Bronchial epithelial cell (primary cell): Measurements from ENCODE around the gene SAP30L. TPM values are rescaled to one million over a fixed set of nuclear protein-coding genes. Genes with fewer than 3 reads are reported as not detected.

Source experiments
- DNase-seq: peaks from one replicate; pipeline ENCODE4 v3.0.0-alpha.2; 2010; ENCODE audit warnings: low read depth
- FAIRE-seq: peaks from 2 replicates; lab custom pipeline; 2011; peaks lifted over from hg19 to GRCh38; lab: Jason Lieb, UNC
- H3K27me3 ChIP-seq: 2 replicates; pipeline ENCODE4 v1.5.1; 2011; ENCODE audit warnings: low read length; ENCODE audit not compliant: control insufficient read depth, insufficient read depth
- H3K36me3 ChIP-seq: 2 replicates; pipeline ENCODE4 v1.5.1; 2011; ENCODE audit warnings: low read length; ENCODE audit not compliant: control insufficient read depth, insufficient read depth
- H3K4me3 ChIP-seq: 2 replicates; pipeline ENCODE4 v1.5.1; 2011; ENCODE audit warnings: mild to moderate bottlenecking, low read depth, low read length, control low read depth
- CTCF ChIP-seq: IDR thresholded peaks from 2 replicates; pipeline ENCODE4 v1.5.1; 2011; ENCODE audit warnings: mild to moderate bottlenecking, moderate library complexity, low read length, control low read depth, inconsistent platforms; ENCODE audit not compliant: insufficient read depth, severe bottlenecking
- total RNA-seq: library from RNA; depleted of rRNA; stranded (reverse); fragments of >200 nt; gene quantifications from 2 replicates; pipeline ENCODE4 v1.2.1, GENCODE V29; 2014

Gene SAP30L
- total RNA-seq, 1 donor from 2014 or later = 32.4 TPM

GRCh38 chr5:154498994-154499393 is 53.2 kb downstream of the SAP30L start:
- no peak overlapping the region for H3K4me3 ChIP-seq
- TF ChIP-seq CTCF = no peak
- no peaks in the 10 kb centered on the region for H3K36me3 ChIP-seq
- no peak for FAIRE-seq
- DNase-seq = no peak
- no peaks in the 10 kb centered on the region for H3K27me3 ChIP-seq

GRCh38 chr5:154501566-154501965 is 55.8 kb downstream of the SAP30L start:
- Histone ChIP-seq H3K36me3 (no peaks in the 10 kb centered on the region), H3K27me3 (no peaks in the 10 kb centered on the region), H3K4me3 (no peak overlapping the region)
- DNase-seq = no peak
- no peak for FAIRE-seq
- no peak for TF ChIP-seq CTCF

GRCh38 chr5:154502180-154502579 is 56.4 kb downstream of the SAP30L start:
- H3K4me3 ChIP-seq = no peak overlapping the region
- H3K36me3 ChIP-seq = no peaks in the 10 kb centered on the region
- FAIRE-seq (no peak), DNase-seq (no peak)
- no peak for TF ChIP-seq CTCF
- no peaks in the 10 kb centered on the region for H3K27me3 ChIP-seq

- no peaks in the 10 kb centered on the region for H3K36me3 ChIP-seq
- DNase-seq (no peak), FAIRE-seq (no peak)
- no peak for TF ChIP-seq CTCF
- peaks cover 1% of the 10 kb centered on the region for H3K27me3 ChIP-seq
- H3K4me3 ChIP-seq = no peak overlapping the region
Observed at GRCh38 chr5:154503698-154504039, 57.9 kb downstream of the SAP30L start.

- FAIRE-seq = no peak
- Histone ChIP-seq H3K27me3 (peaks cover 2% of the 10 kb centered on the region), H3K36me3 (no peaks in the 10 kb centered on the region), H3K4me3 (no peak overlapping the region)
- no peak for DNase-seq
- TF ChIP-seq CTCF = no peak
Observed at GRCh38 chr5:154505567-154505966, 59.8 kb downstream of the SAP30L start.

GRCh38 chr5:154506049-154506715 is 60.4 kb downstream of the SAP30L start:
- H3K36me3 ChIP-seq = no peaks in the 10 kb centered on the region
- TF ChIP-seq CTCF = no peak
- peaks cover 2% of the 10 kb centered on the region for H3K27me3 ChIP-seq
- FAIRE-seq = no peak
- DNase-seq = no peak
- H3K4me3 ChIP-seq = no peak overlapping the region
